ENCODE measurements around the gene ATG9A. TPM values are rescaled to one million over a fixed set of nuclear protein-coding genes. Genes with fewer than 3 reads are reported as not detected.

Gene ATG9A
- total and polyA plus RNA-seq, 9 of the 15 experiments (the other 6 are each of a cell fraction or from before 2014, with no cell fraction given) = 0.25 to 65.6 (median 23.4) TPM

- no peak for TF ChIP-seq ID3 (CRISPR knock-in tag; IDR thresholded peaks at IDR 0.05)
- TF ChIP-seq ID3 (tag; IDR thresholded peaks at IDR 0.05) = peak; percentile 39; the same call in 1 of the 2 replicates
- no peak for TF ChIP-seq TGIF2 (CRISPR knock-in tag; IDR thresholded peaks at IDR 0.05)
- TF ChIP-seq FOXJ2 (tag; IDR thresholded peaks at IDR 0.05) = peak; percentile 58; the same call in 1 of the 2 replicates
- peak; percentile 18; the same call in 1 of the 2 replicates for TF ChIP-seq NCOR1 (IDR thresholded peaks at IDR 0.05)
- peak; percentile 28 for TF ChIP-seq NFIC (IDR thresholded peaks at IDR 0.05)
- peak; percentile 44; the same call in 1 of the 2 replicates for TF ChIP-seq SIN3B (IDR thresholded peaks at IDR 0.05; ENCODE audit: low read depth)
- TF ChIP-seq REST (IDR thresholded peaks at IDR 0.05; ENCODE audit: borderline replicate concordance) = no peak; the same call in 1 of the 2 replicates
- TF ChIP-seq REST (CRISPR knock-in tag; IDR thresholded peaks at IDR 0.05; ENCODE audit: low read depth) = 0 out of 2 replicates have a peak, but pooled peaks have one; percentile 48
- TF ChIP-seq ELF1 (tag; IDR thresholded peaks at IDR 0.05) = peak; percentile 86
- TF ChIP-seq ZBTB17 (CRISPR knock-in tag; IDR thresholded peaks at IDR 0.05) = peak; percentile 68; the same call in 1 of the 2 replicates
- no peak for TF ChIP-seq KHSRP (IDR thresholded peaks at IDR 0.05)
- TF ChIP-seq MBD2 (IDR thresholded peaks at IDR 0.05; ENCODE audit: borderline replicate concordance, low read depth) = 0 out of 2 replicates have a peak, but pooled peaks have one; percentile 57
- peak; percentile 35 for TF ChIP-seq U2AF1 (optimal IDR thresholded peaks at IDR 0.05; ENCODE audit: low read depth, low read length)
These were observed 52.5 kb downstream of the ATG9A start, which contains the start of gene CNPPD1 (continued) for GRCh38 chr2:219176818-219177551.
